Measurements from ENCODE around the gene WWOX.

The WWOX gene

DNA sequence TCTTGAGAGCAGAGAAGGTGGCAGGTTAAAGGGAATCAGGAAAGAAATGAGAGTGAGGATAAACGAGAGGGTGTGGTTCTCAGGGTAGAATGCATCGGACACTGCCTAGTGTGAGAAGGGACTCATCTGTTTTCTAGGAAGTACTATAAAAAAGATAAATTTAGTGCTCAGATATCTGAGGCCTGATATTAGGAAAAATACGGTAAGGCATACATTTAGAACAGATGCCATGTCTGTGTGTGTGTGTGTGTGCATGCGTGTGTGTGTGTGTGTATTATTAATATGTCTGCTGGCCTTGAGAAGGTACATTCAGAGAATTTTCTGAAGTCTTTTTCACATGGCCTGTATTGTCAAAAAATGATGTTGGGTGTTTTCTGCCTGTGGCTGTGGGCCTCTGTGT, 1086.3 kb downstream of the WWOX start:
- no peak for ATAC-seq

GRCh38 chr16:79186196-79186595, 1086.7 kb downstream of the WWOX start:
- TF ChIP-seq ZFP30 (CRISPR knock-in tag; IDR thresholded peaks at IDR 0.05) (no peak), ESRRG (CRISPR knock-in tag; IDR thresholded peaks at IDR 0.05) (no peak), CSRNP3 (CRISPR knock-in tag; IDR thresholded peaks at IDR 0.05) (no peak), RARB (CRISPR knock-in tag; IDR thresholded peaks at IDR 0.05) (no peak), TOX (CRISPR knock-in tag; IDR thresholded peaks at IDR 0.05; ENCODE audit: borderline replicate concordance) (no peak), OSR1 (CRISPR knock-in tag; IDR thresholded peaks at IDR 0.05) (no peak), ZFP3 (CRISPR knock-in tag; IDR thresholded peaks at IDR 0.05) (no peak), ZNF8 (CRISPR knock-in tag; IDR thresholded peaks at IDR 0.05) (no peak), BACH2 (CRISPR knock-in tag; IDR thresholded peaks at IDR 0.05; ENCODE audit: borderline replicate concordance) (no peak), ARNTL (CRISPR knock-in tag; IDR thresholded peaks at IDR 0.05; ENCODE audit: borderline replicate concordance, low read depth) (no peak), TCF4 (CRISPR knock-in tag; IDR thresholded peaks at IDR 0.05; ENCODE audit: borderline replicate concordance) (no peak), GLIS3 (CRISPR knock-in tag; IDR thresholded peaks at IDR 0.05) (no peak), ZNF565 (CRISPR knock-in tag; conservative IDR thresholded peaks at IDR 0.05; ENCODE audit: low read depth) (no peak), CSDC2 (CRISPR knock-in tag; IDR thresholded peaks at IDR 0.05) (no peak), SNAI2 (CRISPR knock-in tag; IDR thresholded peaks at IDR 0.05) (no peak), ZNF70 (CRISPR knock-in tag; IDR thresholded peaks at IDR 0.05) (no peak)
- TF ChIP-seq, protein P1, sequence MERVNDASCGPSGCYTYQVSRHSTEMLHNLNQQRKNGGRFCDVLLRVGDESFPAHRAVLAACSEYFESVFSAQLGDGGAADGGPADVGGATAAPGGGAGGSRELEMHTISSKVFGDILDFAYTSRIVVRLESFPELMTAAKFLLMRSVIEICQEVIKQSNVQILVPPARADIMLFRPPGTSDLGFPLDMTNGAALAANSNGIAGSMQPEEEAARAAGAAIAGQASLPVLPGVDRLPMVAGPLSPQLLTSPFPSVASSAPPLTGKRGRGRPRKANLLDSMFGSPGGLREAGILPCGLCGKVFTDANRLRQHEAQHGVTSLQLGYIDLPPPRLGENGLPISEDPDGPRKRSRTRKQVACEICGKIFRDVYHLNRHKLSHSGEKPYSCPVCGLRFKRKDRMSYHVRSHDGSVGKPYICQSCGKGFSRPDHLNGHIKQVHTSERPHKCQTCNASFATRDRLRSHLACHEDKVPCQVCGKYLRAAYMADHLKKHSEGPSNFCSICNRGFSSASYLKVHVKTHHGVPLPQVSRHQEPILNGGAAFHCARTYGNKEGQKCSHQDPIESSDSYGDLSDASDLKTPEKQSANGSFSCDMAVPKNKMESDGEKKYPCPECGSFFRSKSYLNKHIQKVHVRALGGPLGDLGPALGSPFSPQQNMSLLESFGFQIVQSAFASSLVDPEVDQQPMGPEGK (CRISPR knock-in tag; IDR thresholded peaks at IDR 0.05; ENCODE audit: borderline replicate concordance) = no peak
- TF ChIP-seq, protein P2, sequence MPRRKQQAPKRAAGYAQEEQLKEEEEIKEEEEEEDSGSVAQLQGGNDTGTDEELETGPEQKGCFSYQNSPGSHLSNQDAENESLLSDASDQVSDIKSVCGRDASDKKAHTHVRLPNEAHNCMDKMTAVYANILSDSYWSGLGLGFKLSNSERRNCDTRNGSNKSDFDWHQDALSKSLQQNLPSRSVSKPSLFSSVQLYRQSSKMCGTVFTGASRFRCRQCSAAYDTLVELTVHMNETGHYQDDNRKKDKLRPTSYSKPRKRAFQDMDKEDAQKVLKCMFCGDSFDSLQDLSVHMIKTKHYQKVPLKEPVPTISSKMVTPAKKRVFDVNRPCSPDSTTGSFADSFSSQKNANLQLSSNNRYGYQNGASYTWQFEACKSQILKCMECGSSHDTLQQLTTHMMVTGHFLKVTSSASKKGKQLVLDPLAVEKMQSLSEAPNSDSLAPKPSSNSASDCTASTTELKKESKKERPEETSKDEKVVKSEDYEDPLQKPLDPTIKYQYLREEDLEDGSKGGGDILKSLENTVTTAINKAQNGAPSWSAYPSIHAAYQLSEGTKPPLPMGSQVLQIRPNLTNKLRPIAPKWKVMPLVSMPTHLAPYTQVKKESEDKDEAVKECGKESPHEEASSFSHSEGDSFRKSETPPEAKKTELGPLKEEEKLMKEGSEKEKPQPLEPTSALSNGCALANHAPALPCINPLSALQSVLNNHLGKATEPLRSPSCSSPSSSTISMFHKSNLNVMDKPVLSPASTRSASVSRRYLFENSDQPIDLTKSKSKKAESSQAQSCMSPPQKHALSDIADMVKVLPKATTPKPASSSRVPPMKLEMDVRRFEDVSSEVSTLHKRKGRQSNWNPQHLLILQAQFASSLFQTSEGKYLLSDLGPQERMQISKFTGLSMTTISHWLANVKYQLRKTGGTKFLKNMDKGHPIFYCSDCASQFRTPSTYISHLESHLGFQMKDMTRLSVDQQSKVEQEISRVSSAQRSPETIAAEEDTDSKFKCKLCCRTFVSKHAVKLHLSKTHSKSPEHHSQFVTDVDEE (CRISPR knock-in tag; IDR thresholded peaks at IDR 0.05) = no peak
- TF ChIP-seq, protein P3, sequence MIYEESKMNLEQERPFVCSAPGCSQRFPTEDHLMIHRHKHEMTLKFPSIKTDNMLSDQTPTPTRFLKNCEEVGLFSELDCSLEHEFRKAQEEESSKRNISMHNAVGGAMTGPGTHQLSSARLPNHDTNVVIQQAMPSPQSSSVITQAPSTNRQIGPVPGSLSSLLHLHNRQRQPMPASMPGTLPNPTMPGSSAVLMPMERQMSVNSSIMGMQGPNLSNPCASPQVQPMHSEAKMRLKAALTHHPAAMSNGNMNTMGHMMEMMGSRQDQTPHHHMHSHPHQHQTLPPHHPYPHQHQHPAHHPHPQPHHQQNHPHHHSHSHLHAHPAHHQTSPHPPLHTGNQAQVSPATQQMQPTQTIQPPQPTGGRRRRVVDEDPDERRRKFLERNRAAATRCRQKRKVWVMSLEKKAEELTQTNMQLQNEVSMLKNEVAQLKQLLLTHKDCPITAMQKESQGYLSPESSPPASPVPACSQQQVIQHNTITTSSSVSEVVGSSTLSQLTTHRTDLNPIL (CRISPR knock-in tag; IDR thresholded peaks at IDR 0.05; ENCODE audit: low read depth) = no peak
- TF ChIP-seq, protein P4, sequence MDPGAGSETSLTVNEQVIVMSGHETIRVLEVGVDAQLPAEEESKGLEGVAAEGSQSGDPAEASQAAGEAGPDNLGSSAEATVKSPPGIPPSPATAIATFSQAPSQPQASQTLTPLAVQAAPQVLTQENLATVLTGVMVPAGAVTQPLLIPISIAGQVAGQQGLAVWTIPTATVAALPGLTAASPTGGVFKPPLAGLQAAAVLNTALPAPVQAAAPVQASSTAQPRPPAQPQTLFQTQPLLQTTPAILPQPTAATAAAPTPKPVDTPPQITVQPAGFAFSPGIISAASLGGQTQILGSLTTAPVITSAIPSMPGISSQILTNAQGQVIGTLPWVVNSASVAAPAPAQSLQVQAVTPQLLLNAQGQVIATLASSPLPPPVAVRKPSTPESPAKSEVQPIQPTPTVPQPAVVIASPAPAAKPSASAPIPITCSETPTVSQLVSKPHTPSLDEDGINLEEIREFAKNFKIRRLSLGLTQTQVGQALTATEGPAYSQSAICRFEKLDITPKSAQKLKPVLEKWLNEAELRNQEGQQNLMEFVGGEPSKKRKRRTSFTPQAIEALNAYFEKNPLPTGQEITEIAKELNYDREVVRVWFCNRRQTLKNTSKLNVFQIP (CRISPR knock-in tag; IDR thresholded peaks at IDR 0.05; ENCODE audit: borderline replicate concordance, low read depth) = no peak
- no peak for ATAC-seq

More for the DNA sequence above, 1086.3 kb downstream of the WWOX start:
- TF ChIP-seq PPARA (CRISPR knock-in tag; IDR thresholded peaks at IDR 0.05; ENCODE audit: borderline replicate concordance) (no peak), TCF4 (CRISPR knock-in tag; IDR thresholded peaks at IDR 0.05; ENCODE audit: borderline replicate concordance) (no peak), RARB (CRISPR knock-in tag; IDR thresholded peaks at IDR 0.05) (no peak), GLIS3 (CRISPR knock-in tag; IDR thresholded peaks at IDR 0.05) (no peak), BACH2 (CRISPR knock-in tag; IDR thresholded peaks at IDR 0.05; ENCODE audit: borderline replicate concordance) (no peak), ESRRG (CRISPR knock-in tag; IDR thresholded peaks at IDR 0.05) (no peak), ISL1 (CRISPR knock-in tag; IDR thresholded peaks at IDR 0.05) (no peak), ZC3H10 (CRISPR knock-in tag; IDR thresholded peaks at IDR 0.05) (no peak)
- TF ChIP-seq, protein P3 (CRISPR knock-in tag; IDR thresholded peaks at IDR 0.05; ENCODE audit: low read depth) = no peak

All from SK-N-SH treated with all-trans-retinoic acid at 6 μM for 48 hours (cell line).